Tongue (tissue), 2 donors: ENCODE results near the gene ABCA13. TPM values are rescaled to one million over a fixed set of nuclear protein-coding genes. Genes with fewer than 3 reads are reported as not detected.
A peak's percentile ranks its signal among the peaks of the same experiment; 100 is the strongest.

ENCODE experiments used
- DNase-seq: peaks from one replicate; pipeline ENCODE4 v3.0.0-alpha.2; 2015
- total RNA-seq: library from RNA; depleted of rRNA; stranded (reverse); fragments of >200 nt; gene quantifications from one replicate; pipeline ENCODE4 v1.2.3, GENCODE V29; 2014

The ABCA13 gene
- total RNA-seq, 1 donor from 2014 or later: 0.72 TPM

GRCh38 chr7:48438206-48438605 lies 266.9 kb downstream of the ABCA13 start:
- no peak for DNase-seq

DNA sequence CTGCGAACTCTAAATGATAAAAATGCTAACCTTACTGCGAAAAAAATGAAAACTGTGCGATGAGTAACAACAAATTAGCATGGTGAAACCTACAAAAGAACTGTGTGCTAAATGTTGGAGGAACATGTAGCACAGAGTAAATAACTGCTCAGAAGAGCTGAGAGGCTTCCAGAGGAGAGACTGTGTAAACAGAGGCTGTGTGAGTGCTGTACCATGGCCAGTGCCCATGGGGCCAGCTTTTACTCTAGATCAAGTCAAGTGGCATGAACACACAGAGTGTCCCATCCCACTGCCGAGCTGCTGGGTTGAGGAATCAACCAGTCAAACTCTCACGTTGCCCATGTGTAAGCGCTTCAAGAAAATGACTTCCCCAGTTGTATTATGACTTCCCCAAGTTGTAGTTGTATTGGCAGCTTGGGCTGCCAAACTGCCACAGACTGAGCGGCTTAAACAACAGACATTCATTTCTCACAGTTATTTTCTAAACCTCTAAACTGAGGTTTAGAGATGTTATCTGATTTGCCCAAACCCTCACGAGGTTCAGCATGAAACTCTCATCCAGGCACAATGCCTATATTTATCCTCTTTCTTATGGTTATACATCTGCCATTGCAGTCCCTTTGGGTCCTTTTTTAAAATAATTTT lies 270.7 kb downstream of the ABCA13 start:
- DNase-seq: no peak

DNA sequence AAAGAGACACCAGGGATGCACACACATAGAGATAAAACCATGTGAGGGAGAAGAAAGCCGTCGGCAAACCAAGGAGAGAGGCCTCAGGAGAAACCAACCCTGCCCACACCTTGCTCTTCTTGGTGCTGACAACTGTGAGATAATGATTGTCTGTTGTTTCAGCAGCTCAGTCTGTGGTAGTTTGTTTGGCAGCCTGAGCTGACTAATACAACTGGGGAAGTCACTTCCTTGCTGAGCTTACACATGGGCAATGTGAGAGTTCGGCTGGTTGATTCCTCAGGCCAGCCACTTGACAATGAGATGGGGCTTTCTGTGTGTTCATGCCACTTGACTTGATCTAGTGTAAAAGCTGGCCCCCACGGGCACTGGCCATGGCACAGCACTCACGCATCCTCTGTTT lies 271.8 kb downstream of the ABCA13 start:
- DNase-seq: no peak

DNA sequence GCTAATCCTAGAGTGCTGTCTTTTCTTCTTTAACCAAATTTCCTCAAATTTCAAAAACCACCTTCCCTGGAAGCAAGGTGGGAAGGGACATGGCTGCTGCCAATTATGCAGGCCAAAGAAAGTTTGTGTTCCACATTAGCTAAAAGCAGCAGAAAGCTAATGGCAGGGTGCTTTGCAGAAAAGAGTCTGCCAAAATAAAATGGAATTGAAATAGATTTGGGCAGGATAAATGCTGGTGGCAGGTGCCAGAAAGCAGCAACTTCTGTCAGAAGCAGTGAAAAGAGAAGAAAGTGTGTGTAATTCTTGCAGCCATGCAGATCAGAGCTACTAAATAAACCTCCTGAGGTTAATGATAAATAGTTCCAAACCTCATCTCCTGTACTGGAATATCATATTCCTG lies 275.5 kb downstream of the ABCA13 start:
- no peak for DNase-seq

DNA sequence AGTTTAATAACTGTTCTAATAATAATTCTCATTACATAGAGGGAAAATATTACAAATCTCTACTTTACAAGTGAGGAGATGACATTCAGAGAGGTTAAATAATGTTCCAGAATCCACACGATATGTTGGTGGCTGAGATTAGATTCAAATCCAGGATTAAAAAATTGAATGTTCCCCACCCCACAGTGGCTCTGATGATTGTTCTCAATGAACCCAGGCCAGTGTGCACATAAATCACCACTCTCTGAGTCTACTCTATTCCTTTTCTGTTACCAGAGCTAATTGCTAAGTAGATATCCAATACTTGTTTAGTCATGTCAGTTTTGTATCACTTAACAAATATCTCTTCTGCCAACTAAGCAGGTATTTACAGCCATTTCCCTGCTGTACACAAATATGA lies 281.0 kb downstream of the ABCA13 start:
- no peak for DNase-seq

DNA sequence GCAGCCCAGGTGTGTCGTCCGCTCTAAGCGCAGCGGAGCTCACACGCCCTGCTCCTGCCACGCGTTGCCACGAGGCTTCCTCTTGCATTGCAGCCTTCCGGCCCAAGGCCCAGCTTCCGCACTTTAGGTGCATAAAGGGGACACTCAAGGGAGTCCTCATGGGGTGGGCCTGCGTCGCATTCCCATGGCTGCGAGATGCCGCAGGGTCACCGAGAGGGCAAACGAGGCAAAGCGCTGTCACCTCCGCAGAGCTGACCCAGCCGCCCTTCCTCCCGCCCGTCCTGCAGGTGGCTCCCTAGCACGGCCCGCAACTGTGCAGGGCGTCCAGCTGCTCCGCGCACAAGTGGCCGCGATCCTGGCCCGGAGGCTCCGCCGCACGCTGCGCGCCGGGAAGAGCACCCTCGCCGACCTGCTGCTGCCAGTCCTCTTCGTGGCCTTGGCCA lies 283.5 kb downstream of the ABCA13 start:
- DNase-seq: no peak

- no peak for DNase-seq
Observed at GRCh38 chr7:48455363-48455762, 284.1 kb downstream of the ABCA13 start.

GRCh38 chr7:48458701-48459524 lies 287.7 kb downstream of the ABCA13 start:
- peak; percentile 6 for DNase-seq

GRCh38 chr7:48466713-48467112 lies 295.5 kb downstream of the ABCA13 start:
- DNase-seq: no peak

DNA sequence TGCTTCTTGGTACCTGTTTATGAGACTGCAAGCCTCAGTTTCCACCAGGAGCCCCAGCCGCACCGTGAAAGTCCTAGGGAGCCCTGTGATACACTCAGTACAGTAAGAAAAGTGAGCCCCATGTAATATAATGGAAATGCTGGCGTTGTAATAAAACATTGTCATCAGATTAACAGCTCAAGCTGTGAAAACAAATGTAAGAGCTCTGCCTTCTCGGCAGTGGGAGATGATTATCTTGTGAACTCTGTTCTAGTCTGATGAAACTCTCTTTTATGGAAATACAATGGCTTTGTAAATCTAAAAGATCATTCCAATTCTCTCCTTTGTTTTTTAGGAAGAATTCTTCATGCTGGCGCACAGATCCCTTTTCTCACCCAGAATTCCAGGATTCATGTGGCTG lies 299.9 kb downstream of the ABCA13 start:
- no peak for DNase-seq

GRCh38 chr7:48472640-48473039 lies 301.4 kb downstream of the ABCA13 start:
- DNase-seq: no peak

GRCh38 chr7:48473205-48473865 lies 302.1 kb downstream of the ABCA13 start:
- DNase-seq: no peak

- no peak for DNase-seq
Observed at GRCh38 chr7:48481235-48481634, 310.0 kb downstream of the ABCA13 start.

DNA sequence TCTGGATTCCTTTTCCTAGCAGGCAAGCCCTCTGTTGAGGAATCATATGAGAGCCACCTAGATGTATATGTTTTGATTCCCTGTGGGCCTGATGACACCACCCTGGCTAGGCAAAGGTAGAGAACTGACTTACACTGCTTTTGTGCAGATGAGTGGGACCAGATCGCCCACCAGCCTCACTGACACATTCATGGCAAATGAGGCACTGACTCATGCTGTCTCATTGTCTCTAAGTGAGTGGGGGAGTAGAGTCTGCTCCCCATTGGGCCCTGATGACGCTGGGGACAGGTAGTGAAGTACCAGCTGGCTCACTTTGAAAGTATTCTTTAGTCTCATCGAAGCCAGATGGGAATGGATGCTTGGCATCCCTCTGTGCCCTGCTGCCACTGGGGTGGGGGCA lies 326.3 kb downstream of the ABCA13 start:
- DNase-seq: no peak

DNA sequence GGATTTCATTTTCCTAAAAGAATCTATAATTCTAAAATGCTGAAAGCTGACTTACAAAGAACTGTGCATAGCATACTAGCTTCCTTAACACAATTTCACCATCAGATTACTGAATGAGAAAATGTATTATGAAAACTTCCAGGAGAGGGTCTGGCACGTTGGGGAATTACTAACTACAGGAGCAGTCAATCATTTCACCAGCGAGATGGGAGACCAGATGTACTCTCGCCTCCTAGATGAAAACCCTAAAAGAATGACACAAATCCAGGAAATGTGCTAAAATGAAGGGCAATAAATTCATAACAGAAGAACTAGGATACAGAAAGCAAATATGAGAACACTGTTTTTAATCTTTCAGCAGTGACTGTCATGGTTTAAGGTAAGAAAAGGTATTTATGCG lies 330.8 kb downstream of the ABCA13 start:
- peak; percentile 6 for DNase-seq

- DNase-seq: peak; percentile 13
Observed at GRCh38 chr7:48505051-48505450, 333.8 kb downstream of the ABCA13 start.

DNA sequence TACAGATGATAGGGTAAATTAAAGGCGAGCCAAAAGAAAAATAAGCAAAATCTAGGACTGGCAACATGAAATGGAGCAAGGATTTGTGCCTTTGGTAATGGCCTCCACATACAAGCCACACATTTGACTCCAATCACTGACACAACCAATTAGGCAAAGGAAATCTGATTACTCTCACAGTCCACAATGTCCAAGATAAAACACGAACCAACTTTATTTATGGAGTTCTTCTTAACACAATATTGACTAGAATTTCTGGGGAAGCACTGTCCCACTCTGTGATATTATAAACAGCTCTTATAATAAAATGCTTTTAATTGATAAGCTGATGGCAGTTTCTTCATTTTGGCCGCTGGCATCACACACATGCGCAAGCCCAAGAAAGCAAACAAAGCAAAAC lies 334.2 kb downstream of the ABCA13 start:
- DNase-seq: no peak

DNA sequence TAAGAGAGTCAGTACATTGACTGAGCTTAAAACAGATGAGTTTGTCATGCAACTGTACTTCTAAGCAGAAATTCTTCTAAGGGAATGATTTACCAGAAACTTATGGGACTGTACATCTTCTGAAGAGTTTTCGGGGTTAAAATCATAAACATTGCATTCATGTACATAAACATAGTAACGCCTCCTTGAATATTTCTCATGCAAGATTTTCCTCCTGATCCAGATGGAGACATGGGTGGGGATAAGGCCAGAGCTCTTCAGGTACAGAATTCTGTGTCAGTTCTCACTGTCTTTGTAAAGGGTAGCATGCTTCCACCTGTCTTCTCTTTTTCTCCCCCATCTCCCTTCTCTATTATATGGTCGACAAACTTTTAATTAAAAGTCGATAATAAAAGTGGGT lies 335.3 kb downstream of the ABCA13 start:
- DNase-seq: no peak

- DNase-seq: peak; percentile 47
Observed at GRCh38 chr7:48511080-48511479, 339.8 kb downstream of the ABCA13 start.

DNA sequence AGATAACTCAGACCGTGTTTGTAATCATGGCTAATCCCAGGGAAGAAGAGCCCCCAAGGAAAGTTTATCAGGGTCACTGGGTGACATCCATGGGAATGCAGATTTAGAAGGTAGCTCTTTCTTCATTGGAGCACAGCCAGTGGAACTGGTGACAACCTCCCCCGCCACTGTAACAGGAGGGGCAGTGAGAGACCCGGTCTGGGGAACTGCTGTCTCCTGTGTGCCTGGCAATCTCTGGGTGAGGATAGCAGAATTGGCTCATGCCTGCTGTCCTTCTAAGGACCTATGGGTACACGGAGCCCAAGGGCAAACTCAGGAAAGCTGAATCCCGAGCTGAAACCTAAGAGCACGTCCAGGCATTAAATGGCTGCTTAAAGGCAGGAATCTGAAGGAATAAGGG lies 341.6 kb downstream of the ABCA13 start:
- DNase-seq: no peak

DNA sequence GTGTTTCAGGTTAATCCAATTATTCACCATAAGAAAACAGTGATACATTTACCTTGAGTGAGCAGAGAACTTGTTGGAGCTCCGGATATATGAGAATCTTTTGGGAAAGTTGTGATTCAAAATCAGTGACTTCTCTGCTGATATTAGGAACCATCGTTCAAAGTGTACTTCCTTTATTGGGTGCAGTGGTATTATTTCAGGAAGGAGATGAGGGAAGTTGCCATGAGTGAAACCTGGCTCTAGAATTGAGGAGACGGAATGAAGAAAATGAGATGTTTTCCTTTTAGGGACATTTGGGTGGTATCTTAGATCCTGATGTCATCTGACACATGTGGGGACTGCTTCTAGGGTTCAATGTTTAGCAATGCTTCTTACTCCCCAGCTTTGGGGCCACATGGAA lies 343.9 kb downstream of the ABCA13 start:
- no peak for DNase-seq

DNA sequence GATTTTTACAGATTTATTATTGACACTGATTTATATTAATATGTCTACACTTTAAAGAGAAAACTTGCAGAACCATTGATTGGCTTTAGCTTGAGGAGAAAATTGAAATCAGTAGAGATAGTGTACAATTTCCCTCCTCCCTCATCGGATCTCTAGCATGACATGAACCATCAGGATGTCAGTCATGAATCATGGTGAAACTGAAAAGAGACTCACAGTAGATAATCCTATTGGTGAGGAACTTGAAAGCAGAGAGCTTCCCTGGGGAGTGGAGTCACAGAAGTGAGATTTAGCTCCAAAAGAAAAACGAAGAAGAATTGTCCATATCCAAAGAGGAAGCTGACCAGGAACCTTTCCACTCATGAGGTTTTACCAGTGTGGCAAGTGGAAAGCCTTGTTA lies 346.8 kb downstream of the ABCA13 start:
- no peak for DNase-seq

DNA sequence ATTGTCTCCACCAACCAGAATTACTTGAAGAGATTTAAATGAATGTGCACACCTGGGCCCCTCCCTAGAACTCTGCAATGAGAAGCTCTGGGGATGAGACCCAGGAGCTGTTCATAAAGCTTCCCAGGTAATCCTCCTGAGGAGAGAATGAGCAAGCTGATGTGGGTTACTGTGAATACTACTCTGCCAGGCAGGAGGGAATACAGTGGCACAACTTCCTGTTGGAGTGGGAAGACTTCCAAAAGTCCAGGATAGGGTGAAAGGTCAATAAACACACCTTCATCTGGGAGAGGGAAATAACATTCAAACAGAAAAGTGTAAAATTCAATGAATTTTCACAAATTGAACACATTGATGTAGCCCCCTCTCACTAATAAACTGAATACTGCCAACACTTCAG lies 351.4 kb downstream of the ABCA13 start:
- no peak for DNase-seq
